GM21447 (cell line): ENCODE measurements around the gene NOVA2.

Experiments
- ATAC-seq: cut with Tn5 transposase; IDR thresholded peaks from one replicate; pipeline ENCODE4 v1.9.1; 2021; ENCODE audit not compliant: unreplicated experiment

NOVA2 gene

DNA sequence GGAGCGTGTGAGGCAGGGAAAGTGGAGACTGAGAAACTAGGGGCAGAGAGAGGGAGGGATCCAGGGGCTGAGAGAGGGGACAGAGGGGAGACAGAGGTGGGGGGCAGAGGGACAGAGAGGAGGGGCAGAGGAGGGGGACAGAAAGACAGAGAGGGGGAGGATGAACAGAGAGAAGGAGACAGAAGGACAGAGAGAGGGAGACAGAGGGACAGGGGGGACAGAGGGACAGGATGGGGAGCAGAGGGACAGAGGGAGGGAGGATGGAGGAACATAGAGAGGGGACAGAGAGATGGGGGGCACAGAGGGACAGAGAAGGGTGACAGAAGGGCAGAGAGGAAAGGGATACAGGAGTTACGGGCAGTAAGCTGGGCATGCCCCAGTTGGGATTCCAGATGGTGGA lies 44.4 kb downstream of the NOVA2 start:
- no peak for ATAC-seq

DNA sequence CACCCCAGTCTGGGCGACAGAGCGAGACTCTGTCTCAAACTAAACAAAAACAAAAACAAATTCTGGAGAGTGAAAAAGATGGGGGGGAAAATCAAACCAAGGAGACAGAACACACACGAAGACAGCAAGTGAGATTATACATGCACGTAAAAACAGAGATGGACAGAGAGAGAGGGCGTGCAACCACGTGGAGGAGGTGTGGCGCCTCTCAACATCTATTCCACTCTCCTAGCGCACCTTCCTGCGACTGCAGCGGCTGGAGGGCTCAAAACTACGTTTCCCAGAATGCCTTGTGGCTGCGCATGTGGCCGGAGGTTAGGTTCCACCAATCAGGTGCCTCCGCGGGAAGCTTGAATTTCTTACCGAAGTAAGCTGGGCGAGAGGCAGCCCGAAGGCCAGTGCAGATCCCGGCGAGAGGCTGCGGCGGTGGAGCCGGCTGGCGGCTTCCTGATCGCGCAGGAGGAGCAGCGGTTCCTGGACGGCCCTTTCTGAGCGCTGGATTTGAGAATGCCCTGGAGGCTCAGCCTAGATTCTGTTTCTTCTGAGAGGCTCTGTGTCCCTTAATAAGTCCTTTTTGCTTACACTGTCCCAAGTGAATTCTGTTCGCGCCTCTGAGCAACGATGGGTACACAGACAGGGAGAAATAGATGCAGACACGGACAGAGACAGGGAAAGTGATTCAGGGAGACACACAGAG lies 46.0 kb downstream of the NOVA2 start:
- ATAC-seq = peak; percentile 70

DNA sequence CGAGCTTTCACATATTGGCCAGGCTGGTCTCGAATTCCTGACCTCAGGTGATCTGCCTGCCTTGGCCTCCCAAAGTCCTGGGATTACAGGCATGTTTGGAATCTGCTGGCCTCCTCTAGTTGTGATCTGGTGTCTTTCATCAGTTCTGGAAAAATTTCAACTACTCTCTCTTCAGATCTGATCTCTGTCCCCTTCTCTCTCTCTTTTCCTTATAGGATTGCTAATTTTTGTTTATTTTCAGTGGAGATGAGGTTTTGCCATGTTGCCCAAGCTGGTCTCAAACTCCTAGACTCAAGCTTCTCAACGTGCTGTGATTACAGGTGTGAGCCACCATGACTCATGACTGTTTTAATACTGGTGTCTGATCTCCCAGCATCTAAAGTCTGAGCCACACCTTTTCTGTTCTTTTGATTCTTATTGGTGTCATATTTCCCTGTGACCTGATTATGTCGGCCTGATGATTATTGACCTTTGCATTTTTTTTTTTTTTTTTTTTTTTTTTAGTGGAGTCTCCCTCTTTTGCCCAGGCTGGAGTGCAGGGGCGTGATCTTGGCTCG lies 48.7 kb downstream of the NOVA2 start:
- no peak for ATAC-seq

DNA sequence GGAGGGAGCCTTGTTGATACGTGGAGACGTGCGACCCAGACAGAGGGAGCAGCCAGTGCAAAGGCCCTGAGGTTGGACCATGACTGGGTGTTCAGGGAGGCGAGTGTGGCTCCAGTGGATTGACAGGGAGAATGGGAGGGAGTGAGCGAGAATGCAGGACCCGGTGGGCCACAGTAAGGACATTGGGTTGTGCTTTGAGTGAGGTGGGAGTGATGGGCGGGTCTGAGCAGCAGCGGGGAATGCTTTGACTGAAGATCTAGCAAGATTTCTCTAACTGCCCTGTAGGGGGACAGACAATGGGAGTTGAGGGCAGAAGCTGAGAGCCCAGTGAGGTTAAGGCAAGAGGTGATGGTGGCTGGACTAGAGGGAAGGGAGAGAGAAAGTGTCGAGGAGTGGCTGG lies 51.4 kb downstream of the NOVA2 start:
- ATAC-seq = no peak

DNA sequence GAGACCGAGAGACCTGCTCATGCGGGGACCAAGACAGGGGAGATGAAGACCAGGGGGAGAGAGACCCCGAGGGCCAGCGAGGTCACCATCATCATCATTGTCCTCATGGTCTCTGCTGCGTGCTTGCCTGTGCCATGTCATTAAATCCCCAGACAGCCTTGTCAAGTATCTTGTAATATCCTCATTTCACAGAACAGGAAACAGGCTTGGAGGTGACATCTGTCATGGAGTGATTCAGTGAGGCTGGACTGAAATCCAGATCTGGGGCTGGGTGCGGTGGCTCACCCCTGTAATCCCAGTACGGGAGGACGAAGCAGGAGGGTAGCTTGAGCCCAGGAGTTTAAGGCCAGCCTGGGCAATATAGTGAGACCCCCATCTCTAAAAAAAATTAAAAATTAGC lies 53.2 kb downstream of the NOVA2 start:
- ATAC-seq = no peak

DNA sequence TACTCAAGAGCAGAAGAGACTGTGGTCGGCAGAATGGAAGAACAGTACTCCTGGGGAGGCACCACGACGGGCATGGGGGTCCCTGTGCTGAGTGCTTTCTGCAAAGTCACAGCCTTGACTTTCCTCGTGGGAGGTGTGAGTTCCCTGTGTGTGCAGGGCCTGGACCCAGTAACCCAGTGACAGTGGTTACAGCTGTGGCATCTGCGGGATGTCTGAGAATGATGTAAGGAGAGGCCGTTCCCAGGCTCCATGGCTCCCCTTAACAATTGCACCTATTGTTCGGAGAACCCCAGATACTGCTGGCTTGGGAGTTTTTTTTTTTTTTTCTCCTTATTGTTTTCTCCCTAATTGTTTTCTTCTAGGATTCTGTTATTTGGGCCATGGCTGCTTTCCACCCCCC lies 54.0 kb downstream of the NOVA2 start:
- ATAC-seq = no peak

DNA sequence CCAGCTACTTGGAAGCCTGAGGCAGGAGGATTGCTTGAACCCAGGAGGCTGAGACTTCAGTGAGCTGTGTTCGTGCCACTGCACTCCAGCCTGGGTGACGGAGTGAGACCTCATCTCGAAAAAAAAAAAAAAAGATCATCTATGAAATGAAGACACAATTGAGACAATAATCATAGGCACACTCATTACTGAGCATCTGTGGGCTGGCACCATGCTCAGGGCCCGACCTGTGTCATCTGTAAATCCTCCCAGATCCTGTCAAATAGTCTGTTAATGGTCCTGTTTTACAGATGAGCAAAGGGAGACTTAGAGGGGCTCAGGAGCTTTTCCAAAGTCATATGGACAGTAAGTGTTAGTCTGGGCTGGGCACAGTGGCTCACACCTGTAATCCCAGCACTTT lies 54.9 kb downstream of the NOVA2 start:
- ATAC-seq = no peak

DNA sequence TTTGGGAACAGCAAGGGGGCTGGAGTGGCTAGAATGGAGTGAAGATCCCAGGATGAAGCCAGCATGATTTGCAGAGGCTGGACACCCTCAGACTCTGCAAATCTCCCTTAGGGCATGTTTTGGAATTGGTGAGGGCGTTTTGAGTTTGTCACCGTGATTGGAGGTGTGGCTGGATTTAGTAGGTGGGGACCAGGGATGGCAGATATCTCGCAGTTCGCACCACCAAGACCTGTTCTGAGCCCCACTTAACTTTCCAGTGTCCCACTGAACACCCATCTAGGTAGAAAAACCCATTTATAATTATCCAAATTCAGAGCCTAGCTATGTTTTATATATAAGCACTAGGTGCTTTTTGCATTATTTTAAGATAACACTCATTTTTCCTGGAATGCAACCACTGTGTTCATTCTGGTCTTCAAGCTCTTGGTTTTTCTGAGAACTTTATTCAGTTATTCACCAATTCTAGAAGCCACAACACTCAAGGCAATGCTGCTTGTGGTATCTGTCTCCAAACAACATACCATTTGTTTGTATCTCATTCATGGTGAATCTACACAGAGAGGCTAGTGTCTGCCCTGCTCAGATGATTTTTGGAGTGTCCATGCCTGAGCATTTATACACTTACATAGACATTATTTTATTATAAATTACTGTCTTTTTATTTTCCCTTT lies 56.1 kb downstream of the NOVA2 start:
- ATAC-seq = no peak

DNA sequence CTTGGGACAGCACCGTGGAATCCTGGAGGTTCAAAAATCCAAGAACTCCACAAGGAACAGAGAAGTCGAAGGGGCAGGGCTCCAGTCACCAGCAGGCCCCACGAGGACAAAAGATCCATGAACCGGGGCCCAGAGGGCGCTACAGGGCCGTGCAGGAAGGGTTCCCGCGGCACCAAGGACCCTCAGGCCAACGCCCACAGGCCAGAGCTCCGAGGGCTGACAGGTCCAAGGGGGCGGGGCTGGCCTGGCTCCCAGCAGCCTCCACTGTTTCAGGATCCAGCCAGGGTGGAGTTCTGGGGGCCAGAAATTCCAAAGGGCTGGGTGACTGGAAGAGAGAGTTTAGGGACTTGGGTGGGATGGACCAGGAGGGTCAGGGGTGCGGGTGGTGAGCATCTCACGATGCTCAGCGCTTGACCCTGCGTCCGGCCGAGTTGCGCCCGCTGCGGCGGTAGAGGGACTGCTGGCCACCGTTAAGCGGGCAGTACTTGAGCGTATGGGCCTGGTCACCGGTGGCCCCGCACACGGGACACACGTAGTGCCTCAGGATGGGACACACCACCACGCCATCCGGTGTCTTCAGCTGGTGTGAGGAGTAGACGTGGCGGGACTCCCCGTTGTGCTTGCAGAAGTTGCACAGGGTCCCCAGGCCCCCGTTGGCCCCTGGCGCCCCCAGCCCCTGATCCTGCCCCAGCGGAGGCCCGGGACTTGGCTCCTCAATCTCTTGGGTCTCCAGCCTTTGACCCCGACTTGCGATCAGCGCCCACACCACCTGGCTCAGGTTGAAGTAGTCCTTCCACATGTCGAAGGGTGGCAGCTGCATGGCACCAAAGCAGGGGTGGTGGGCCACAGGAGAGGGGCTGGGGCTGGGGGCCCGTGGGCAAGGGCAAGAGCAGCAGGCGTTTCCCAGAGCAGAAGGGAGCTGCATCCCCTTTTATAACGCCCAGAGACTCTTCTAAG lies 59.5 kb downstream of the NOVA2 start, which contains the start of gene NANOS2:
TSS of gene NANOS2 (minus strand) at position 905 of the 957 bp plus-strand sequence. CDS start at position 820, 85 bp downstream.
- no peak for ATAC-seq

DNA sequence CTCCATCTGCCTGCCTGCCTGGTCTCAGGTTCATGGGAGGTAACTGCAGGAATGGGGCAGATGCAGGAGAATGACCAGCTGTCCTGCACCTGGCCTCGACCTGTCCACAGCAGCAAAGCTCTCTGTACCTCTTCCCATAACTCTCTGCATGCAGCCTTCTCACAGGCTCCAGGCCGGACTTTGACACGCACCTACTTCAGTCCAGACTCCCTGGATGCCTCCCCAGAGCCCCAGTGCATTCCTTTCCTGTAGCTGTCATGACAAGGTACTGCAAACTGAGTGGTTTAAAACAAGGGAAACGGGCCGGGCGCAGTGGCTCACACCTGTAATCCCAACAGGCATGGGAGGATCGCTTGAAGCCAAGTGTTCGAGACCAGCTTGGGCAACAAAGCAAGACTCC lies 62.4 kb downstream of the NOVA2 start:
- no peak for ATAC-seq

DNA sequence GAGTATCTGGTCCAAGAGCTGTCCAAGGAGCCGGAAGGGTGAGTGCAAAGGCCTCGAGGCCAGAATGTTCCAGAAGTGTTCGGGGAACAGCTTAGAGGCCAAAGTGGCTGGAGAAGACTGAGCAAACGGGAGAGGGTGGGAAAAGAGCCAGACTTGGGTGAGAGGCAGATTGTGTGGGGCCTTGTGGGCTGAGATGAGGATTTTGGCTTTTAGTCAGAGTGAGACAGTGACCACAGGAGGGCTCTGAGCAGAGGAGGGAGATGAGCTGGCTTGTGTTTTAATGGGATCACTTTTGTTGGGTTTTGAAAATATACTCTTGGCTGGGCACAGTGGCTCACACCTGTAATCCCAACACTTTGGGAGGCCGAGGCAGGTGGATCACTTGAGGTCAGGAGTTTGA lies 64.7 kb downstream of the NOVA2 start:
- ATAC-seq = no peak

DNA sequence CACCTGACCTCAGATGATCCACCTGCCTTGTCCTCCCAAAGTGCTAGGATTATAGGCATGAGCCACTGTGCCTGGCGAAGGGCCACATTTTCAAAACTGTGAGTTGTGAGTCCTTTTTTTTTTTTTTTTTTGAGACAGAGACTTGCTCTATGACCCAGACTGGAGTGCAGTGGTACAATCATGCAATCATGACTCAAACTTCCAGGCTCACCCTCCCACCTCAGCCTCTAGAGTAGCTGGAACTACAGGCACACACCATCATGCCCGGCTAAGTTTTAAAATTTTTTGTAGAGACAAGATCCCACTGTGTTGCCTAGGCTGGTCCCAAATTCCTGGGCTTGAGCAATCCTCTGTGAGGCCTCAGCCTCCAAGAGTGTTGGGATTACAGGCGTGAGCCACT lies 67.4 kb downstream of the NOVA2 start:
- ATAC-seq = no peak

DNA sequence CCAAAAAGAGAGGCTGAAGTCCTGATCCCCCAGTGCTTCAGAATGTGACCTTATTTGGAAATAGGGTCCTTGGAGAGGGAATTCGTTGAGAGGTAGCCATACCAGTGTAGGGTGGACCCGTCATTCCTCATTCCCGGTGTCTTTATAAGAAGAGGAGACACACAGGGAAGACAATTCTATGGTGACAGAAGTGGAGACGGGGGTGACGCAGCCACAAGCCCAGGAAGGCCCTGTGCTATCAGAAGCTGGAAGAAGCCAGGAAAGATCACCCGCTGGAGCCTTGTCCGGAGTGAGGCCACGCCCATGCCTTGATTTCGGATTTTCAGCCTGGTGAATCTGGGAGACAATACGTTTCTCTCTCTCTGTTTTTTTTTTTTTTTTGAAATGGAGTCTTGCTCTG lies 68.7 kb downstream of the NOVA2 start:
- ATAC-seq = no peak

DNA sequence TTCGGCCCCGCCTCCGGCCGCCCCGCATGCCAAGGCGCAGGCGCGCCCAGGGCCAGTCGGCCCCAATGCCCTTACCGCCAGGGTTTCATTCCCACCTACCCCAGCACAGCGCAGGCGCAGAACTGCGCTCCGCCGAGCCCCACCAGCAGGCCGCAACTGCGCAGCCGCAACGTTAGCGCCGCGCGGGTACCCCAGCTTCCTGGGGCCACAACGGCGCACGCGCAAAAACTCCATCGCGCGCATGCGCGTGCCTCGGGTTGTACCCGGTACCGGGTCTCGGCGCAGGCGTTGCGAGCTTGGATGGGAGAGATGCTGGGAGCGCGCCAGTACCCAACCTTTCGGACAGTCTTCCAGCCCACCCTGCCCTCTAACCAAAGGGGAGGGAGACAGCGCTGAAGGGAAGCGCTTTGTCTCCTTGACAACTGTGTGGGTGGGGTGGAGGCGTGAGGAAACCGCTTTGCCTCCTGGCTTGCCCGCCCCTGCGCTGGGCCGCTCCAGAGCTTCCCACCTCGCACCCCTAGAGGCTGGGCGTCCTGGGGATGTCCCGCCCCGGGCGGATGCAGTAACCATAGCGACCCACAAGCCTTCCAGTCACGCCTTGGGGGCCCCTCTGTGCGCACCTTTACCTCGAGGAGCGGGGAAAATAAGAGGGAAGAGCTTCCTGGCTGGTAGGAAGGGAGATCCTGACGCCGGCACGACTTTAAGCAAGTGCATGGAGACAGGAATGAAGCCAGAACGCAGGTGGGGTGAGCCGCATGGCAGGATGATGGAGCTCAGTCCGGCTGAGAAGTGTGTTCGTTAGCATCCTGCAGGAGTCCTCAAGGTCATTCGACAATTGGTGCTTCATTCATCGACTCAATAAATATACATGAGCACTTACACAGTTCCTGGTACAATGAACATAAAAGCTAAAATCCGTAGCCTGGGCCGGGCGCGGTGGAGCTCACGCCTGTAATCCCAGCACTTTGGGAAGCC lies 70.7 kb downstream of the NOVA2 start:
- peak; percentile 82 for ATAC-seq

DNA sequence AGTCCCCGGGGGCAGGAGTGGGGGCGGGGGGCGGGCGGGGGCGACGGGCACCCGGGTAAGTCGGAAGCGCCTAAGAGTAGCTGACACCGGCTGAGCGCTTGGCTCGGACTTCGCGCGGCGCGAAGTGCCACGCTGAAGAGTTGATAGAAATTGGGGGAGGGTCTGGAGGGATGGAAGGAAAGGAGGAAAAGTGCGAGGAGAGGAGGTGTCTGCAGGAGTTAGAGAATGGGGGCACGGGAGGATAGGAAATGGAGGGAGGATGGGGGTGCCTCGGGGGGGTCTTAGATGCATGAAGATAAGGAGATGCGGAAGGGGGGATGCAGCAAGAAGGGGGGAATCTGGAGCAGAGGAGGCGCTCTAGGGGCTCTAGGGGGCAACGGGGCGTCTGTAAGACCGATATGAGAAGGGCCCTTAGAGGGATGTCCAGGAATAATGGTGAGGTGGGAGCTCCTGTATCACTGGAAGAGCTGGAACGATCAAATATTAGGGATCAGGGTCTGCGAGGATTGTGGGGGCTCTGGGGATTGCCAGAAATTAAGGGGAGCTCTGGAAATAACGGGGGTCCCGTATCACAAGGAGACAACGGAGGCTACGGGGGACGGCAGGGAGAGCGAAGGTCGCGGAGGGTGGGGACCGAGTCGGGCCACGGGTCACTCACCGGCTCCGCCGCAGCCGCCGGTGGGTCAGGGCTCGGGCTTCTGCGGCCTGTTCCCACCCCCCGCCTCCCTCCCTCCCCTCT lies 71.6 kb downstream of the NOVA2 start, which contains the start of gene MYPOP:
TSS of gene MYPOP (minus strand) at position 702 of the 739 bp plus-strand sequence. CDS start 840 bp downstream, outside the sequence.
- ATAC-seq = no peak

DNA sequence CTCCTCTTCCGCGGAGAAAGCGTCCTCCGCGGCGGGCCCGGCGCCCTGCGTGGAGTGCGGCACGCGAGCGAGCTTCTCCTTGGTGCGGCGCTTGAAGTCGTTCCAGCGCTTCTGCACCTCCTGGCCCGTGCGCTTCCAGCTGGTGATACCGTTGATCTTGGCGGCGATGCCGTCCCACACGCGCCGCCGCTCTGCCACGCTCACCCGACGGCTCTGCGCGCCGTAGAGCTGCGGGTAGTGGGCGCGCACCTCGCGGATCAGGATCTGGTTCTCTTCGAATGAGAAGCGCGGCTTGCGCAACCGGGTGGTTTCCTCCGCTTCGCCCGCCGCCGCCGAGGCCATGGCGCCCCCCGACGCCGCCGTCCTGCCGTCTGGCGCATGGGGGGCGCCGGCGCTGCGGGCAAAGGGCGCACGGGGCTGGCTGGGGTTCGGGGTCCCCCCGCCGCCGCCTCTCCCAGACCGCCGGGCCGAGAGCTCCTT lies 72.2 kb downstream of the NOVA2 start:
- no peak for ATAC-seq

DNA sequence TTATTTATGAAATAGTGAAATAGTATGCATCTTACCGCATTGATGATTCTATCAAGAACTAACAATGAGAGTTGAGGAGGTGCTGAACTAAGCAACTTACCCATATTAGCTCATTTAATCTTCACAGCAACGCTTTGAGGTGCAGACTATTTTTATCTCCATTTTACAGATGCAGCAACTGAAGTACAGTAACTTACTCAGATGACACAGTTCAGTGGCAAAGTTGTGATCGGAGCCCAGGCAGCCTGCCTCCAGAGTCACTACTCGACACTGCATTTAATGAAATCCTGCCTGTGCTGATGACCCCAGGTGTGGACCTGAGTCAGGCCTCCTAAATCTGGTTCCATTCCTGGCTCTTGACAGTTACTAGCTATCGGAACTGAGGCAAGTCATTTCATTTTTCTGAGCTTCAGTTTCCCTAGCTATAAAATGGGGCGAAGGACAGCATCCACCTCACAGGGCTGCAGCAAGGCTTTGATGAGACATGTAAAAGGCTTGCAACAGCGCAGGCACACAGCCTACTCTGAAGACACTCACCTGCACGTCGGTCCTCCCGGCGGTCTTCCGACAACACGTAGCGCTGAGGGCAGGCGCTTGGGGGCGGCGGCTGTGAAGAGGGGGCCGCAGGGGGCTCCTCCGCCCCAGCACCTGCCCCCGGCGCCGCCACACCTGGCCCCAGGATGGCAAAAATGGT lies 72.8 kb downstream of the NOVA2 start:
- ATAC-seq = no peak

DNA sequence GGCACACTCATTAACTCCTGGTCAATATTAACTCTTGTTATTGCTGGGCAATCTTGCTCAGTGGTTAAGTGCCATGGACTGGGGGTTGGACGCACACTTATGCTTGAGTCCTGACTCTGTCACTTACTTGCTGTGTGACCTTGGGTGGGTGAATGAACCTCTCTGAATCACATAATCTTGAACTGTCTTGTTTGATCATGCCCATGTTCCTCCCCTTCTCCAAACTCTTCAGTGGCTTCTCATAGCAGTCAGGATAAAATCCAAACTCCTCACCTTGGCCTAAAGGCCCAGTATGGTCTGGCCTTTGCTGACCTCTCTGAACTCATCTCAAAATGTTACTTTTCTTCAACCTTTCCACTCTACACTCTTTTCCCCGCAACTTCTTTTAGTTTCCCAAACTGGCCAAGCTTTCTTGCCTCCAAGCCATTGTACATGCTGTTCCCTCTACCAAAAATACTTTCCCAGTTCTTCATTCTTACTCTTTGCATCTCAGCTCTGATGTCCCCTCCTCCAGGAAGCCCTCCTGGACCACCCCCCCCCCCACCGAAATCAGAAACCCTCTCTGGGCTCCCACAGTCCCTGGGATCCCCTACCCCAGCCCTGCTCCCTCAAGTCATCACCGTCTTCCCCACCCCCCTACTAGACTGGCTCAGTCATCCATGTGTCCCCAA lies 73.6 kb downstream of the NOVA2 start:
- no peak for ATAC-seq
